ENCODE data around the gene HS6ST1.

Gene HS6ST1

DNA sequence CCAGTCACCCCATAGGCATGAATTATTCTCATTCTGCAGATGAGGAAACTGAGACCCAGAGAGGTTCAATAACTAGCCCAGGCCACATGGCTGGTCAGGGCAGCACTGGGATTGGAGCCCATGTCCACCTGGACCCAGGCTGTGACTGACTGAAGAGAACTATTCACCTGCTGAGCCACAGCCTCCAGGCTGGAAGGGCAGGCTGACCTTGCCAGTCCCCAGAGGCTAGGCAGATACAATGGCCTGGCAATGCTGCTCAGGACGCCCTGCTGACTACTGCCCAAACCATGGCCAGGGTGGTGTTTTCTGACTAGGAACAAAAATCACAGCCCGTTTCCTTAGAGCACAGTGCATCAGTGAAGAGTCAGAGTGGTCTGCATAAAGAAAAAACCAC is 36.8 kb downstream of the HS6ST1 start:
- no peaks in the 10 kb centered on the region for H3K27me3 ChIP-seq (ENCODE audit: insufficient read depth, poor library complexity, severe bottlenecking)
- TF ChIP-seq, protein P1, sequence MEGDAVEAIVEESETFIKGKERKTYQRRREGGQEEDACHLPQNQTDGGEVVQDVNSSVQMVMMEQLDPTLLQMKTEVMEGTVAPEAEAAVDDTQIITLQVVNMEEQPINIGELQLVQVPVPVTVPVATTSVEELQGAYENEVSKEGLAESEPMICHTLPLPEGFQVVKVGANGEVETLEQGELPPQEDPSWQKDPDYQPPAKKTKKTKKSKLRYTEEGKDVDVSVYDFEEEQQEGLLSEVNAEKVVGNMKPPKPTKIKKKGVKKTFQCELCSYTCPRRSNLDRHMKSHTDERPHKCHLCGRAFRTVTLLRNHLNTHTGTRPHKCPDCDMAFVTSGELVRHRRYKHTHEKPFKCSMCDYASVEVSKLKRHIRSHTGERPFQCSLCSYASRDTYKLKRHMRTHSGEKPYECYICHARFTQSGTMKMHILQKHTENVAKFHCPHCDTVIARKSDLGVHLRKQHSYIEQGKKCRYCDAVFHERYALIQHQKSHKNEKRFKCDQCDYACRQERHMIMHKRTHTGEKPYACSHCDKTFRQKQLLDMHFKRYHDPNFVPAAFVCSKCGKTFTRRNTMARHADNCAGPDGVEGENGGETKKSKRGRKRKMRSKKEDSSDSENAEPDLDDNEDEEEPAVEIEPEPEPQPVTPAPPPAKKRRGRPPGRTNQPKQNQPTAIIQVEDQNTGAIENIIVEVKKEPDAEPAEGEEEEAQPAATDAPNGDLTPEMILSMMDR (IDR thresholded peaks at IDR 0.05; ENCODE audit: insufficient read depth, low read length) = no peak
- TF ChIP-seq GABPA (IDR thresholded peaks at IDR 0.05; ENCODE audit: low read depth) (no peak), POLR2AphosphoS5 (IDR thresholded peaks at IDR 0.05; ENCODE audit: low read depth) (no peak), SPI1 (IDR thresholded peaks at IDR 0.05; ENCODE audit: borderline replicate concordance, low read depth) (no peak)
- TF ChIP-seq, protein P2, sequence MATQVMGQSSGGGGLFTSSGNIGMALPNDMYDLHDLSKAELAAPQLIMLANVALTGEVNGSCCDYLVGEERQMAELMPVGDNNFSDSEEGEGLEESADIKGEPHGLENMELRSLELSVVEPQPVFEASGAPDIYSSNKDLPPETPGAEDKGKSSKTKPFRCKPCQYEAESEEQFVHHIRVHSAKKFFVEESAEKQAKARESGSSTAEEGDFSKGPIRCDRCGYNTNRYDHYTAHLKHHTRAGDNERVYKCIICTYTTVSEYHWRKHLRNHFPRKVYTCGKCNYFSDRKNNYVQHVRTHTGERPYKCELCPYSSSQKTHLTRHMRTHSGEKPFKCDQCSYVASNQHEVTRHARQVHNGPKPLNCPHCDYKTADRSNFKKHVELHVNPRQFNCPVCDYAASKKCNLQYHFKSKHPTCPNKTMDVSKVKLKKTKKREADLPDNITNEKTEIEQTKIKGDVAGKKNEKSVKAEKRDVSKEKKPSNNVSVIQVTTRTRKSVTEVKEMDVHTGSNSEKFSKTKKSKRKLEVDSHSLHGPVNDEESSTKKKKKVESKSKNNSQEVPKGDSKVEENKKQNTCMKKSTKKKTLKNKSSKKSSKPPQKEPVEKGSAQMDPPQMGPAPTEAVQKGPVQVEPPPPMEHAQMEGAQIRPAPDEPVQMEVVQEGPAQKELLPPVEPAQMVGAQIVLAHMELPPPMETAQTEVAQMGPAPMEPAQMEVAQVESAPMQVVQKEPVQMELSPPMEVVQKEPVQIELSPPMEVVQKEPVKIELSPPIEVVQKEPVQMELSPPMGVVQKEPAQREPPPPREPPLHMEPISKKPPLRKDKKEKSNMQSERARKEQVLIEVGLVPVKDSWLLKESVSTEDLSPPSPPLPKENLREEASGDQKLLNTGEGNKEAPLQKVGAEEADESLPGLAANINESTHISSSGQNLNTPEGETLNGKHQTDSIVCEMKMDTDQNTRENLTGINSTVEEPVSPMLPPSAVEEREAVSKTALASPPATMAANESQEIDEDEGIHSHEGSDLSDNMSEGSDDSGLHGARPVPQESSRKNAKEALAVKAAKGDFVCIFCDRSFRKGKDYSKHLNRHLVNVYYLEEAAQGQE (IDR thresholded peaks at IDR 0.05; ENCODE audit: insufficient replicate concordance, low read depth) = no peak
- no peak for DNase-seq (ENCODE audit: low read depth in 1 of 2, low spot score in 1 of 2)
- H3K4me3 ChIP-seq (replicated peaks; ENCODE audit: insufficient read depth, low read length) = no peak overlapping the region
- no peak overlapping the region for H3K27ac ChIP-seq (replicated peaks)

DNA sequence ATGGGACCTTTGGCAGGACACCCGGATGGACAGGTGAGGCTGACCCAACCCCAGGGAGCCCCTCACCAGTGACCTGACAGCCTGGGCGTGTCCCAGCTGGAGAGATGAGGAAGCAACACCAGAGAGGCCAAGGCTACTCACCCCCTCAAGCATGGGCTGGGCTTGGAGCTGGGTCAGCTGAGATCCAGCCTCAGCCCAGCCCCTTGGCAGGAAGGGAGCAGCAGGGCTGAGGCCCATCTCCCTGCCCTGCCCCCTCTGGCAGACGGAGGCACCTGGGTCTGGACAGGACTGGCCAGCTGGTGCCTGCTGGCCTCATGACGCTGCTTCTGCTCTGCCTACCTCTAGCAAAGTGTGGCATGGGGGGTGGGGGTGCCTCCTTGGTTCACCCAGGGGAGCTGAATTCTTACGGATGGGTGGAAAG is 37.8 kb downstream of the HS6ST1 start:
- H3K27ac ChIP-seq (replicated peaks) = no peak overlapping the region
- peak in 1 of 2 experiments; percentile 13 for DNase-seq (ENCODE audit: low read depth in 1 of 2, low spot score in 1 of 2)
- TF ChIP-seq SPI1 (IDR thresholded peaks at IDR 0.05; ENCODE audit: borderline replicate concordance, low read depth) = no peak
- no peak; the same call in 1 of the 2 replicates for TF ChIP-seq POLR2AphosphoS5 (IDR thresholded peaks at IDR 0.05; ENCODE audit: low read depth)
- no peak for TF ChIP-seq GABPA (IDR thresholded peaks at IDR 0.05; ENCODE audit: low read depth)
- TF ChIP-seq, protein P2 (IDR thresholded peaks at IDR 0.05; ENCODE audit: insufficient replicate concordance, low read depth) = no peak
- TF ChIP-seq, protein P1 (IDR thresholded peaks at IDR 0.05; ENCODE audit: insufficient read depth, low read length) = no peak
- H3K27me3 ChIP-seq (ENCODE audit: insufficient read depth, poor library complexity, severe bottlenecking) = no peaks in the 10 kb centered on the region
- no peak overlapping the region for H3K4me3 ChIP-seq (replicated peaks; ENCODE audit: insufficient read depth, low read length)

DNA sequence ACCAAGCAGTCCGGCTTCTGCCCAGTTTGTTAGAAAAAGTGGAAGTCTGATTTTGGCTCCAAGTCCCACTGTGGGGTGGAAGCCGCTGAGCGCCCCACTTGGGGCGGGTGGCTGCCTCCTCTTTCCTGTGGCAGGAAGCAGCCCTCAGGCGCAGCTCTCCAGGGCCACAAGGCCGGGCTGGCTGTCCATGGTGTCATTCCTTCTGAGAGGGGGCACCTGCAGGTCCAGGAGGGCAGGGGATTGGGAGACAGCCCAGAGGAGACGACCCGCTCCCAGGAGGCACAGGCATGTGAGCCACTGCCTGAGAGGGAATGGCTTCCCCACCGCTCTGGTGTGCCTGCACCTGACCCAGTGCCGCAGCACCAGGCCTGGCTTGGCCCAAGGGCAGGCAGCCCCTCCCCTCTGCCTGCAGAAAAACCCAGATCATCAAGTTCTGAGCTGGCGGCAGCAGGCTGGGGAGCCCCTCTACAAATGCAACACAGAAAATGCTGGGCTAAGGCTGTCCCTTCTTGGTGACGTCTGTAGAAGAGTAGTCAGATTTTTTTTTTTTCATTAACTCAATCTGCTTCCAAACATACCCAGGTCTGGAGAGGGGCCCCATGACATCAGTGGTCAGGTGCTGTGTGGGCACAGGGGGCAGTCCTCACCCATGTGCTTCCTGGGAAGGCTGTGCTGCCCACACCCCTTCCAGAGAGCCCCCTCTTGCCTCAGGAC is 38.4 kb downstream of the HS6ST1 start:
- Histone ChIP-seq H3K27me3 (ENCODE audit: insufficient read depth, poor library complexity, severe bottlenecking) (no peaks in the 10 kb centered on the region), H3K27ac (replicated peaks) (peak overlapping the region; percentile 31; the same call in 1 of the 2 replicates), H3K4me3 (replicated peaks; ENCODE audit: insufficient read depth, low read length) (no peak overlapping the region)
- TF ChIP-seq GABPA (IDR thresholded peaks at IDR 0.05; ENCODE audit: low read depth) = peak; percentile 9; the same call in 1 of the 2 replicates
- TF ChIP-seq POLR2AphosphoS5 (IDR thresholded peaks at IDR 0.05; ENCODE audit: low read depth) = peak; percentile 37; the same call in 1 of the 2 replicates
- peak; percentile 76 for TF ChIP-seq SPI1 (IDR thresholded peaks at IDR 0.05; ENCODE audit: borderline replicate concordance, low read depth)
- TF ChIP-seq, protein P2 (IDR thresholded peaks at IDR 0.05; ENCODE audit: insufficient replicate concordance, low read depth) = peak; percentile 35
- TF ChIP-seq, protein P1 (IDR thresholded peaks at IDR 0.05; ENCODE audit: insufficient read depth, low read length) = no peak
- peak in 1 of 2 experiments; percentile 62 for DNase-seq (ENCODE audit: low read depth in 1 of 2, low spot score in 1 of 2)

All from HL-60 (cell line).